Measurements from ENCODE around the gene PADI4.

The PADI4 gene

GRCh38 chr1:17282836-17283235 is 25.2 kb upstream of the PADI4 start:
- no peak for DNase-seq

- no peak for DNase-seq
These were observed 21.4 kb upstream of the PADI4 start for GRCh38 chr1:17286646-17287045.

- DNase-seq, result no peak
These were observed 20.7 kb upstream of the PADI4 start for GRCh38 chr1:17287130-17287776.

GRCh38 chr1:17289721-17290120 is 18.3 kb upstream of the PADI4 start:
- DNase-seq, result no peak

- DNase-seq, result no peak
These were observed 17.4 kb upstream of the PADI4 start for GRCh38 chr1:17290553-17290952.

GRCh38 chr1:17292299-17293160 is 15.5 kb upstream of the PADI4 start:
- no peak for DNase-seq

GRCh38 chr1:17293681-17294425 is 14.1 kb upstream of the PADI4 start:
- no peak for DNase-seq

GRCh38 chr1:17295292-17295691 is 12.7 kb upstream of the PADI4 start:
- no peak for DNase-seq

GRCh38 chr1:17296086-17296485 is 11.9 kb upstream of the PADI4 start:
- no peak for DNase-seq

- no peak for DNase-seq
These were observed 10.0 kb upstream of the PADI4 start for GRCh38 chr1:17297991-17298390.

- DNase-seq, result no peak
These were observed 6.2 kb upstream of the PADI4 start for GRCh38 chr1:17301767-17302166.

- no peak for DNase-seq
These were observed 3.7 kb upstream of the PADI4 start for GRCh38 chr1:17304151-17304825.

GRCh38 chr1:17304826-17305175 is 3.2 kb upstream of the PADI4 start:
- DNase-seq, result no peak

- DNase-seq, result no peak
These were observed 2.4 kb upstream of the PADI4 start for GRCh38 chr1:17305576-17306095.

- no peak for DNase-seq
These were observed 1.6 kb upstream of the PADI4 start for GRCh38 chr1:17306407-17306806.

- DNase-seq, result no peak
These were observed 1.1 kb upstream of the PADI4 start for GRCh38 chr1:17306921-17307320.

- DNase-seq, result no peak
These were observed 668 bp upstream of the PADI4 start for GRCh38 chr1:17307329-17307728.

GRCh38 chr1:17308593-17308992 is 596 bp downstream of the PADI4 start:
- DNase-seq, result no peak

- DNase-seq, result no peak
These were observed 1.6 kb downstream of the PADI4 start for GRCh38 chr1:17309426-17310067.

- DNase-seq, result no peak
These were observed 2.2 kb downstream of the PADI4 start for GRCh38 chr1:17310068-17310640.

- DNase-seq, result no peak
These were observed 5.7 kb downstream of the PADI4 start for GRCh38 chr1:17313530-17314309.

Data from T1000 (cell line).